ENCODE data around the gene SLIT3. TPM values are rescaled to one million over a fixed set of nuclear protein-coding genes. Genes with fewer than 3 reads are reported as not detected.

SLIT3 gene
- total and polyA plus RNA-seq, 5 donors from 2014 or later = not detected

DNA sequence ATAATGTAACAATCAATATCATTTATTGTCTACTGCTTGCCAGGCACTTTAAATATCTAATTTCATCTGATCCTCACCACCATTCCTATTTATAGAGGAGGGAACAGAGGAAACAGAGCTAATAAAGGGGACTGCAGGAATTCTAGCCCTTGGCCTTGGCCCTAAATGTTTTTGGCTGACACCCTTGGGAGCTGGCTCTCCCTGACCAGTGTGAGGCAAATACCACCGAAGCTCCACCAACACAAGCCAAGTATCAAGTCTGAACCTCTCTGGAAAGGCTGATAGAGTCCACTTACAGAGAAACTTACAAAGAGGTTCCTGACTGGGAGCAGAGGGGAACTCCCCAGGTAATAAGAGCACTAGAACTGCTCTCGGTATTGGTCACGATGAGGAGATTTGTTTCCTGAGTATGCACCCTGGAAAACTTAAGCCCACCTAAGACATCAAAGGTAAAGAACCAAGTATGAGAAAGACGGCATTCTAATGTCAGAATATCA, 478.6 kb downstream of the SLIT3 start:
- no peaks in the 10 kb centered on the region for H3K9me3 ChIP-seq (ENCODE audit: control insufficient read depth in 2 of 2, low read length in 2 of 2)
- H3K36me3 ChIP-seq (ENCODE audit: control insufficient read depth, insufficient read depth, low read length) = no peaks in the 10 kb centered on the region
- H3K4me3 Mint-ChIP-seq = no peak overlapping the region
- no peak overlapping the region for H3K27ac Mint-ChIP-seq
- ATAC-seq (ENCODE audit: low read depth in 2 of 2) (no peak), DNase-seq (no peak)
- no peaks in the 10 kb centered on the region for H3K4me1 ChIP-seq (ENCODE audit: control insufficient read depth, insufficient read depth, low read length, poor library complexity, severe bottlenecking)
- no peaks in the 10 kb centered on the region for H3K4me1 Mint-ChIP-seq
- H3K27me3 Mint-ChIP-seq = peaks cover 6% of the 10 kb centered on the region
- no peaks in the 10 kb centered on the region for H3K9me3 Mint-ChIP-seq
- H3K4me3 ChIP-seq (ENCODE audit: low read depth, low read length) = no peak overlapping the region
- H3K36me3 Mint-ChIP-seq = no peaks in the 10 kb centered on the region
- H3K27me3 ChIP-seq (ENCODE audit: control insufficient read depth, insufficient read depth, low read length) = no peaks in the 10 kb centered on the region
- no peak overlapping the region for H3K27ac ChIP-seq (ENCODE audit: insufficient read depth, low read length, poor library complexity, severe bottlenecking)

DNA sequence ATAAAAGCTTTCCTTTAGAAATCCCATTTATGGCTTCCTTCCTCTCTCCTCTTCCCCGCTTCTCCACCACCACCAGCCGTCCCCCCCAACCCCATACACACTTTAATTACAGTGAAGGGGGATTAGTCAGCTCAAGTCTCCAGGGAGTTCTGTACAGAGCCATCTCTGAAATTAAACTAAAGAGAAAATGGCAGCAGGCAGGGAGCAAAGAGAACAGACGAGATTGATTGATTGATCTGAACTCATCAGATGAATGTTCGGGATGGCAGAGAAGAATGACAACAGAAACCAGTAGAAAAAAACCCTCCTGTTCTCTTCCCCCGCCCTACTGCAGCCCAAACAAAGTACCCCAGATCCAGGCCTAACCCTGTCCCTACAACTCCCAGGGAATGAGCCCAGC, 480.1 kb downstream of the SLIT3 start:
- Histone ChIP-seq H3K36me3 (ENCODE audit: control insufficient read depth, insufficient read depth, low read length) (no peaks in the 10 kb centered on the region), H3K27ac (ENCODE audit: insufficient read depth, low read length, poor library complexity, severe bottlenecking) (no peak overlapping the region), H3K4me1 (ENCODE audit: control insufficient read depth, insufficient read depth, low read length, poor library complexity, severe bottlenecking) (no peaks in the 10 kb centered on the region), H3K9me3 (ENCODE audit: control insufficient read depth in 2 of 2, low read length in 2 of 2) (no peaks in the 10 kb centered on the region), H3K27me3 (ENCODE audit: control insufficient read depth, insufficient read depth, low read length) (no peaks in the 10 kb centered on the region), H3K4me3 (ENCODE audit: low read depth, low read length) (no peak overlapping the region)
- Mint-ChIP-seq H3K36me3 (no peaks in the 10 kb centered on the region), H3K4me3 (no peak overlapping the region), H3K27ac (no peak overlapping the region), H3K9me3 (no peaks in the 10 kb centered on the region), H3K27me3 (no peaks in the 10 kb centered on the region), H3K4me1 (no peaks in the 10 kb centered on the region)
- ATAC-seq (ENCODE audit: low read depth in 2 of 2) = no peak
- no peak for DNase-seq

DNA sequence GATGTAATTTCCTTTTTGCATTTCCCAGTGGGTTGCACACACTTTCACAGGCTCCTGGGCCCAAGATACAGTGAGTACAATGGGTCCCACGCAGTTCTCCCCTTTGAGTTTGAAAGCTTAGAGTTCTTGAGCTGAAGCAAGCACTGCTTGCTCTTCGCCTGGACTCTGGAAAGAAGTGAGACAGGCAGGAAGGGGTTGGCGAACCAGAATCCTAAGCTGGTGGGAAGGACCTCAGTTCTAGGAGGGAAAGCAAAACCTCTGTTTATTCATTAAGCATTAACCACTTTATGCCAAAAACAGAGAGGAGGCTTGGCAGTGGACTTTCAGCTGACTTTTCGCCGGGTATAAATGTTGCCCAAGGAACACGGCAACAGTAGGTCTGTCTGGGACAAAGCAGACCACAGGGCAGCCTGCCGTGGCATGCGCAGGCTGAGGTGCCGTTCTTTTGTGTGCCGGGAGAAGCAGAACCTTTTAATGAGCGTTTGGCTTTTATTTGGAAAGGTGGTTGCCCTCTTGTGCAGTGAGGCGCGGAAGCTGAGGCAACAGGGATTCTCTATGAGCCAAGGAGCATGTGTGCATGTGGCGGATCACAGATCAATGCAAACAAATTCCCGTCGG, 481.8 kb downstream of the SLIT3 start:
- Histone ChIP-seq H3K9me3 (ENCODE audit: control insufficient read depth in 2 of 2, low read length in 2 of 2) (no peaks in the 10 kb centered on the region), H3K27me3 (ENCODE audit: control insufficient read depth, insufficient read depth, low read length) (no peaks in the 10 kb centered on the region), H3K4me3 (ENCODE audit: low read depth, low read length) (no peak overlapping the region), H3K36me3 (ENCODE audit: control insufficient read depth, insufficient read depth, low read length) (no peaks in the 10 kb centered on the region), H3K4me1 (ENCODE audit: control insufficient read depth, insufficient read depth, low read length, poor library complexity, severe bottlenecking) (no peaks in the 10 kb centered on the region), H3K27ac (ENCODE audit: insufficient read depth, low read length, poor library complexity, severe bottlenecking) (no peak overlapping the region)
- no peak for ATAC-seq (ENCODE audit: low read depth in 2 of 2)
- H3K4me3 Mint-ChIP-seq = no peak overlapping the region
- no peaks in the 10 kb centered on the region for H3K9me3 Mint-ChIP-seq
- H3K27me3 Mint-ChIP-seq = peaks cover 6% of the 10 kb centered on the region
- no peaks in the 10 kb centered on the region for H3K4me1 Mint-ChIP-seq
- no peak overlapping the region for H3K27ac Mint-ChIP-seq
- DNase-seq = no peak
- no peaks in the 10 kb centered on the region for H3K36me3 Mint-ChIP-seq

DNA sequence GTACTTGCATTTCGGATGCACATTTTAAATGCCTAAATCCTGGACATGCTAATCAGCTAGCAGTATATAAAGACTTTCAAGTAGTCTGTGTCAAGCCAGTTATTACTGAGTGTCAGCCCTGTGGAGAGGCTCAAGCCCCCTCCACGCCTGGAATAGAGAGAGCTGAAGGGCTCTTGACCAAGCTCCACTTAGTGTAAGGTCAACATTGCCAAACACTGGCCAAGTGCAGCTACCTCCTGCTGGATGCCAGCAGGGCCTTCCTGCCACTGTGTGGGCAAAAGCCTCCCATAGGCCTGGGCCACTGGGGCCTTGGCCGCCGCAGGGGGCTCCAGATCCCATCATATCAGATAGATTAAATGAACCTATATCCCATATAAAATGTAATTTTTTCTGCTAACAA, 482.4 kb downstream of the SLIT3 start:
- no peak for DNase-seq
- Histone ChIP-seq H3K27me3 (ENCODE audit: control insufficient read depth, insufficient read depth, low read length) (no peaks in the 10 kb centered on the region), H3K4me1 (ENCODE audit: control insufficient read depth, insufficient read depth, low read length, poor library complexity, severe bottlenecking) (no peaks in the 10 kb centered on the region), H3K27ac (ENCODE audit: insufficient read depth, low read length, poor library complexity, severe bottlenecking) (no peak overlapping the region), H3K36me3 (ENCODE audit: control insufficient read depth, insufficient read depth, low read length) (no peaks in the 10 kb centered on the region), H3K9me3 (ENCODE audit: control insufficient read depth in 2 of 2, low read length in 2 of 2) (no peaks in the 10 kb centered on the region), H3K4me3 (ENCODE audit: low read depth, low read length) (no peak overlapping the region)
- ATAC-seq (ENCODE audit: low read depth in 2 of 2) = no peak
- H3K4me1 Mint-ChIP-seq = no peaks in the 10 kb centered on the region
- H3K36me3 Mint-ChIP-seq = no peaks in the 10 kb centered on the region
- H3K27me3 Mint-ChIP-seq = peaks cover 6% of the 10 kb centered on the region
- no peak overlapping the region for H3K4me3 Mint-ChIP-seq
- no peaks in the 10 kb centered on the region for H3K9me3 Mint-ChIP-seq
- H3K27ac Mint-ChIP-seq = no peak overlapping the region

DNA sequence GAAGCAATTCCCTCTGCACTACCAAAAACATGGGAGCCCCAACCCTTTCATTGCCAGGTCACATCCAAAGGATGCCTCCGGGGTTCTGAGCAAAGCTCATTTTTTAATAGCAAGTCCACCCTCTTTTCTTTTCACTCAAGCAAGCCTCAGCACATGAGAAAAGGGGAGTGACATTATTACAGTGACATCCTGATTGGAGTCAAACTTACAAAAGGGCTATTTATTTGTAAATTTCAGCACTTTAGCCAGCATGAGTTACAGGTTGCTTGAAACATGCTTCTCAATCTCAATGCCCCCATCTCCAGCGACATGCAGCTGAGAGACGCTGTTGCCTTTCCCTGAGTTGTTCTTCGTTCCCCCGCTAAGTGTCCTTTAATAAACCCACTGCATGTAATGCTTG, 483.3 kb downstream of the SLIT3 start:
- Mint-ChIP-seq H3K4me3 (no peak overlapping the region), H3K4me1 (no peaks in the 10 kb centered on the region), H3K36me3 (no peaks in the 10 kb centered on the region), H3K27me3 (peaks cover 6% of the 10 kb centered on the region), H3K9me3 (no peaks in the 10 kb centered on the region), H3K27ac (no peak overlapping the region)
- H3K4me1 ChIP-seq (ENCODE audit: control insufficient read depth, insufficient read depth, low read length, poor library complexity, severe bottlenecking) = no peaks in the 10 kb centered on the region
- ATAC-seq (ENCODE audit: low read depth in 2 of 2) (no peak), DNase-seq (no peak)
- no peaks in the 10 kb centered on the region for H3K27me3 ChIP-seq (ENCODE audit: control insufficient read depth, insufficient read depth, low read length)
- no peaks in the 10 kb centered on the region for H3K9me3 ChIP-seq (ENCODE audit: control insufficient read depth in 2 of 2, low read length in 2 of 2)
- H3K27ac ChIP-seq (ENCODE audit: insufficient read depth, low read length, poor library complexity, severe bottlenecking) = no peak overlapping the region
- no peak overlapping the region for H3K4me3 ChIP-seq (ENCODE audit: low read depth, low read length)
- no peaks in the 10 kb centered on the region for H3K36me3 ChIP-seq (ENCODE audit: control insufficient read depth, insufficient read depth, low read length)

DNA sequence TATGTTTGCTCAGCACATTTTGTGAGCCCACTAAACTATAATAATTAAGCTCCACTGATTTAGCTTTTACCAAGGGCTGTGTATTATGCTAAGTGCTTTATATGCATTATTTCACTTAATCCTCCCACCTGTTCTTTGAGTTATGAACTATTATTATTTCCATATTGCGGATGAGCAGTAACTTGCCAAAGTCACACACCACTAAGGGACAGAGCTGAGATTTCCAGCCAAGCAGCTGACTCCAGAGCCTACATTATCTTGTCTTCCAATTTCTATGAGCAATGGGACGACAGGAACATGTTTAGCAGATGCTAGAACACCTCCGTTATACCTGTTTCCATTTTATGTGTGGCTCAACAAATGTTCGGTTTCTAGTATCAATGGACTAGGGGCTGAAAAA, 484.3 kb downstream of the SLIT3 start:
- Mint-ChIP-seq H3K9me3 (no peaks in the 10 kb centered on the region), H3K36me3 (no peaks in the 10 kb centered on the region), H3K4me3 (no peak overlapping the region), H3K27me3 (peaks cover 6% of the 10 kb centered on the region), H3K27ac (peak overlapping the region in 1 of 3 donors; percentile 44), H3K4me1 (no peaks in the 10 kb centered on the region)
- H3K27me3 ChIP-seq (ENCODE audit: control insufficient read depth, insufficient read depth, low read length) = no peaks in the 10 kb centered on the region
- DNase-seq = no peak
- H3K9me3 ChIP-seq (ENCODE audit: control insufficient read depth in 2 of 2, low read length in 2 of 2) = no peaks in the 10 kb centered on the region
- no peak overlapping the region for H3K4me3 ChIP-seq (ENCODE audit: low read depth, low read length)
- H3K4me1 ChIP-seq (ENCODE audit: control insufficient read depth, insufficient read depth, low read length, poor library complexity, severe bottlenecking) = no peaks in the 10 kb centered on the region
- no peaks in the 10 kb centered on the region for H3K36me3 ChIP-seq (ENCODE audit: control insufficient read depth, insufficient read depth, low read length)
- no peak overlapping the region for H3K27ac ChIP-seq (ENCODE audit: insufficient read depth, low read length, poor library complexity, severe bottlenecking)
- no peak for ATAC-seq (ENCODE audit: low read depth in 2 of 2)

DNA sequence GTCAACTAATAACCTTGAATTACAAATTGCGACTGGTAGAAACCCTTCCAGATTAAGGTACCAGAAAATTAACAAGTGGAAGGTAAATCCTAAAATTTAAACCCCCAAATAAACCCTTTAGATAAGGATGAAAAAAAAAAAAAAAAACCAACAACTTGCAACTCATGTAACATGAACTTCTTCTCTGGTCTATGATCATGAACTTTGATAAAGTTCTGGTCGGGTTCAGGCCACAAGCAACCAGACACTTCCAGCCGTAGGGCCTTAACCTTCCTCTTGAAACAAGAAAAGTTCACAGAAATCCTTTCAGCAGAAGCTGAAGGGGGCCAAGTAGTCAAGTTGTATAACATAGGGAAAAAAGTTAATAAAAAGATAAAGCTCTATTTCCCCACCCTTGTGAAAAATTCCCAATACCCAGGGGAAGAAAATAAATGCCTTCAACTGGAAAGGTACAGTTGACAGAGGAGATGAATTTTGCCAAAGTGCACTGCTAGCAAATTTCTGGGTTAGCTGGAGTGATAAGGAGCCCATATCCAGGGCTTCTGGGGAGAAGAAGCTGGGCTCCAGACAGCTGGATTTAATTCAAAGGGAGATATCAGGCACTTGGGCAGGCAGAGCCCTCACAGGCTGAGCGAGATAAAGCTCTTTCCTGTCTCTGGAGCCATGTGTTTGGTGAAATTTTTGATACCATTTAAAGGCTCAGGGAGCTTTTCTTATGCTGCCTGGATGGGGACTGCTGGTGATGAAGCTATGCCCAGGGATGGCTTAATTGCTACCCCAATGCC, 487.6 kb downstream of the SLIT3 start:
- H3K9me3 ChIP-seq (ENCODE audit: control insufficient read depth in 2 of 2, low read length in 2 of 2) = no peaks in the 10 kb centered on the region
- H3K4me1 Mint-ChIP-seq = no peaks in the 10 kb centered on the region
- H3K27ac Mint-ChIP-seq = no peak overlapping the region
- no peaks in the 10 kb centered on the region for H3K27me3 ChIP-seq (ENCODE audit: control insufficient read depth, insufficient read depth, low read length)
- H3K27ac ChIP-seq (ENCODE audit: insufficient read depth, low read length, poor library complexity, severe bottlenecking) = no peak overlapping the region
- H3K36me3 ChIP-seq (ENCODE audit: control insufficient read depth, insufficient read depth, low read length) = no peaks in the 10 kb centered on the region
- no peak for DNase-seq
- H3K4me3 Mint-ChIP-seq = no peak overlapping the region
- H3K36me3 Mint-ChIP-seq = no peaks in the 10 kb centered on the region
- no peak overlapping the region for H3K4me3 ChIP-seq (ENCODE audit: low read depth, low read length)
- no peaks in the 10 kb centered on the region for H3K4me1 ChIP-seq (ENCODE audit: control insufficient read depth, insufficient read depth, low read length, poor library complexity, severe bottlenecking)
- H3K27me3 Mint-ChIP-seq = peaks cover 6% of the 10 kb centered on the region
- no peaks in the 10 kb centered on the region for H3K9me3 Mint-ChIP-seq
- no peak for ATAC-seq (ENCODE audit: low read depth in 2 of 2)

DNA sequence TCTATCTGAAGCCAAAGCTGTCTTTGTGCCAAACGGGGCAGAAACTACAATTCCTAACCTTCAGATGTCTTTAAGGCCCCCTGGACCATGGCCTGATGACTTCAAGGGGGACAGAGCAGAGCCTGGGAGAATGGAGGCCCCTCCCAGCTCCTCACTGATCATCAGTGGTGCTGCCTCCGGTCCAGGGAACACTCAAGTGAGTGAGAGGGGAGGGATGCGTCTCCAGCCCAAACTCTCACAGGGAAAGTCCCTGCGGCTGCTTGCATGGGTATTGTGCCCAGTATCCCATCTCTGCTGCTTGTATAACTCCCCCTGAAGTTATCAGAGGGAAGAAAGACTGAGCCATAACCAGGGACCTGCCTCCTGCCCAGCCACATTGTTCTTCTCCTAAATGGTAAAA, 490.3 kb downstream of the SLIT3 start:
- H3K27ac ChIP-seq (ENCODE audit: insufficient read depth, low read length, poor library complexity, severe bottlenecking) = no peak overlapping the region
- H3K4me1 ChIP-seq (ENCODE audit: control insufficient read depth, insufficient read depth, low read length, poor library complexity, severe bottlenecking) = no peaks in the 10 kb centered on the region
- no peaks in the 10 kb centered on the region for H3K36me3 Mint-ChIP-seq
- H3K9me3 Mint-ChIP-seq = no peaks in the 10 kb centered on the region
- H3K27ac Mint-ChIP-seq = no peak overlapping the region
- H3K4me3 Mint-ChIP-seq = no peak overlapping the region
- ATAC-seq (ENCODE audit: low read depth in 2 of 2) (no peak), DNase-seq (no peak)
- H3K4me1 Mint-ChIP-seq = no peaks in the 10 kb centered on the region
- peaks cover 7% of the 10 kb centered on the region for H3K27me3 Mint-ChIP-seq
- no peaks in the 10 kb centered on the region for H3K27me3 ChIP-seq (ENCODE audit: control insufficient read depth, insufficient read depth, low read length)
- no peaks in the 10 kb centered on the region for H3K36me3 ChIP-seq (ENCODE audit: control insufficient read depth, insufficient read depth, low read length)
- H3K9me3 ChIP-seq (ENCODE audit: control insufficient read depth in 2 of 2, low read length in 2 of 2) = no peaks in the 10 kb centered on the region
- no peak overlapping the region for H3K4me3 ChIP-seq (ENCODE audit: low read depth, low read length)

All from CD4-positive, CD25-positive, alpha-beta regulatory T cell (primary cell).